ENCODE measurements around the gene SNAP91.

DNA sequence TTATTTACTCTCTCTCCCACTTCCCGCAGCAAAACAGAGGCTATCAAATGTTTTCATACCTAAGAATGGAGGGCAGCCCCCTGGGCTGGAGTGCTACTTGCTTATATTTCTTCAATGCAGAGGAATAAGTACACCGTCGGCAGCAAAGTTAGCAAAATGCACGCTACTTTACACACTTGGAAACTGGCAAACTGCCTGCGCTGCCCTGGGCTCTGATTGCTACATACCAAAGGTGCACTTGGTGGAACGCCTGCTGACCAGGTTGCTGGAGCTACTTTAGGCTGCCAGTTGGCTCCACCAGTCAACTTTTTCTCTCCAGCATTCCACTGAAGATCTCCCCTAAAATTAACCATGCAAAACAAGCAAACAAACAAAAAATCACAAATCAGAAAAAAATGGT is 134.1 kb downstream of the SNAP91 start:
- TF ChIP-seq, protein P1, sequence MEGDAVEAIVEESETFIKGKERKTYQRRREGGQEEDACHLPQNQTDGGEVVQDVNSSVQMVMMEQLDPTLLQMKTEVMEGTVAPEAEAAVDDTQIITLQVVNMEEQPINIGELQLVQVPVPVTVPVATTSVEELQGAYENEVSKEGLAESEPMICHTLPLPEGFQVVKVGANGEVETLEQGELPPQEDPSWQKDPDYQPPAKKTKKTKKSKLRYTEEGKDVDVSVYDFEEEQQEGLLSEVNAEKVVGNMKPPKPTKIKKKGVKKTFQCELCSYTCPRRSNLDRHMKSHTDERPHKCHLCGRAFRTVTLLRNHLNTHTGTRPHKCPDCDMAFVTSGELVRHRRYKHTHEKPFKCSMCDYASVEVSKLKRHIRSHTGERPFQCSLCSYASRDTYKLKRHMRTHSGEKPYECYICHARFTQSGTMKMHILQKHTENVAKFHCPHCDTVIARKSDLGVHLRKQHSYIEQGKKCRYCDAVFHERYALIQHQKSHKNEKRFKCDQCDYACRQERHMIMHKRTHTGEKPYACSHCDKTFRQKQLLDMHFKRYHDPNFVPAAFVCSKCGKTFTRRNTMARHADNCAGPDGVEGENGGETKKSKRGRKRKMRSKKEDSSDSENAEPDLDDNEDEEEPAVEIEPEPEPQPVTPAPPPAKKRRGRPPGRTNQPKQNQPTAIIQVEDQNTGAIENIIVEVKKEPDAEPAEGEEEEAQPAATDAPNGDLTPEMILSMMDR (IDR thresholded peaks at IDR 0.05) = no peak
- no peak for TF ChIP-seq POLR2A (IDR thresholded peaks at IDR 0.05)
- TF ChIP-seq EP300 (IDR thresholded peaks at IDR 0.05) = no peak

All from ovary (tissue), 3 donors.